GM13977 (cell line): Measurements from ENCODE around the gene FUT7.

Experiments
- DNase-seq: peaks from one replicate; pipeline ENCODE4 v3.0.0; 2012; ENCODE audit warnings: low spot score
- CTCF ChIP-seq: IDR thresholded peaks from 2 replicates; pipeline ENCODE4 v1.5.1; 2012; ENCODE audit warnings: mild to moderate bottlenecking, control low read depth; ENCODE audit not compliant: insufficient read depth; ENCODE audit errors: extremely low read depth, missing control alignments
- in situ Hi-C: fragments of 300-500 bp; cut with MboI; formaldehyde crosslinking; loops from one replicate; pipeline ENCODE4 v1.12.0; 2022; ENCODE audit warnings: low sequenced_read_pairs, low pct_unique_long_range_greater_than_20kb, mixed read lengths, inconsistent platforms; ENCODE audit not compliant: unreplicated experiment

The FUT7 gene

DNA sequence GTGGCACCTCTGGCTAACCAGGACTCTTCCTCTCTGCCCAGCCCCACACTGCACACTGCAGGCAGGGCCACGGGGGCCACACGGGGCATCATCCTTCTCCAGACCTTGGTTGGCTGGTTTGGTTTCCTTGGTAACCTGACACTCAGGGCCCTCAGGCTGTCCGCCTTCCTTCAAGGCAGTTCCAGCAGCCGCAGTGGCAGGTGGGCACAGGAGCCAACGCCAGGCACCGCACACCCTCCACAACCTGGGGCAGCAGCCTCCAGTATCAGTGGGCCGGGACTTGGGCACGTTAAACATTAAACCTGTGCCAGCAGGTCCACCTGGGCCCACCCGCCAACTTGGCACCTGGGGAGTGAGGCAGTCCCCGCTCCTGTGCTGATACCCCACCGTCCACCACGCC, 12.1 kb upstream of the FUT7 start:
- no peak for TF ChIP-seq CTCF
- DNase-seq, result no peak
- in situ Hi-C loops, result no loop called here

DNA sequence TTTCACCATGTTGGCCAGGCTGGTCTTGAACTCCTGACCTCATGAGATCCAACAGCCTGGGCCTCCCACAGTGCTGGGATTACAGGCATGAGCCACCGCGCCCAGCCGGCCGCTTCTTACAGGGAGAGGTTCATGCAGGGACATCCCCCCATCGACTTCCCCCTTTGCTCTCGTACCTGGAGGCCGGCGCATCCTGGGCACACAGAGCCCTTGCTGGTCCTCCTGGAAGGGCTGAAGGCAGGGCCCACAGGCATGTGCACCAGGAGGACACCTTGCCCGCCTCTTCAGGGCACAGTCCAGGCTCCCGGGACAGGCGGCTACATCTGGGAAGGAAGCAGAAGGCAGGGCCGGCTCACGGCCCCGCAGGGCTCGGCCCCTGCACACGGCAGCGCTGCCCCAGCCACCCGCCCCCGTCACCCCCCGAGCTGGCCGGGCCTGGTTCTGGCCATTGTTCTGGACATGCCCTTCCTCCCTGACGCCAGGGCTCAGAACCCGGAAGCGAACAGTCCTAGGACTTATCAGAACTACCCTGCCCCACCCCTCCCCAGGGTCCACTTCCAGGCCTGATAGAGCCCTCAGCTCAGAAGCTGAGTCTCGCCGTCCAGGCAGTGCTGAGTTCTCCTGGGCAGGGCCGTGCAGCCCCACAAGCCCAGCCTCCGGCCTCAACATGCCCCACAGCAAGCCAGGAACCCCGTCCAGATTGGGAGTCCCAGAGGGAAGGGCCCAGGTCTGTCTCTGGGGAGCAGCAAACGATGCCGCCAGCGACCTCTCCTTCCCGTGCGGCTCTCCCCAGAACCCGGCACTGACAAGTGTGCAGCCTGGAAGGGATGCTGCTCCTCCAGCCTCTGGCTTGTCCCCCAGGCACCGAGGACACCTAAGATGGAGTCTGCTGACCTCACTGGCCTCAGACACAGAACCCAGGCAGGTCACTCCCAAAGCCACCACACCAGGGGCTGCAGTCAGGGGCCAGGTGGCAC, 11.2 kb upstream of the FUT7 start:
- no peak for DNase-seq
- no peak for TF ChIP-seq CTCF
- in situ Hi-C loops, result no loop called here

GRCh38 chr9:137041124-137041523, 9.2 kb upstream of the FUT7 start:
- in situ Hi-C loops, result no loop called here
- DNase-seq, result no peak
- no peak for TF ChIP-seq CTCF

GRCh38 chr9:137040568-137040967, 8.7 kb upstream of the FUT7 start:
- no peak for DNase-seq
- in situ Hi-C loops, result no loop called here
- TF ChIP-seq CTCF, result no peak

GRCh38 chr9:137039611-137040366, 7.9 kb upstream of the FUT7 start:
- DNase-seq, result no peak
- TF ChIP-seq CTCF, result no peak
- in situ Hi-C loops, result loop anchor here (10.0 kb wide), 1 partner anchor 265 kb away; no protein-coding TSS in a partner anchor

DNA sequence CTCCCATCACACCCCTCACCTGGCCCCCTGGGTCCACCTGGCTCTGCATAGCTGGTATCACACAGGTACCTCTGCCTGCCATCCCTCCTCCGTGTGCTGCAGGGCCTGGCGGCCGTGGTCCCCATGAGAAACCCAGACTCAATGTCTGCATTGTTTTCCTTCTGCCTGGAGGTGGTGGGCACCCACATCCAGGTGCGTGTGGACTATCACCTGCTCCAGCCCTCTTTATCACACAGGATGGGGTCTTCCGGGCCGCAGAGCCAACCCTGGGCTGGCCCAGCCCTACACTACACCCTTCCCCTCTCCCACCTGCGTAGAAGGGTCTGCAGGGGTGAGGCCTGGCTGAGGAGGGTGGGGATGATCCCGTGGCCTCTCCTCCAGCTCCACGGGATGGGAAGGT, 7.0 kb upstream of the FUT7 start:
- in situ Hi-C loops, result loop anchor here (10.0 kb wide), 1 partner anchor 264 kb away; no protein-coding TSS in a partner anchor
- DNase-seq, result no peak
- TF ChIP-seq CTCF, result no peak
